ENCODE data around the gene AFF3.
"Not testable (repeated sequence)": the region's sequence is repeated elsewhere in the genome, so short reads cannot be mapped to it uniquely, and the experiment has no call there.

The AFF3 gene

DNA sequence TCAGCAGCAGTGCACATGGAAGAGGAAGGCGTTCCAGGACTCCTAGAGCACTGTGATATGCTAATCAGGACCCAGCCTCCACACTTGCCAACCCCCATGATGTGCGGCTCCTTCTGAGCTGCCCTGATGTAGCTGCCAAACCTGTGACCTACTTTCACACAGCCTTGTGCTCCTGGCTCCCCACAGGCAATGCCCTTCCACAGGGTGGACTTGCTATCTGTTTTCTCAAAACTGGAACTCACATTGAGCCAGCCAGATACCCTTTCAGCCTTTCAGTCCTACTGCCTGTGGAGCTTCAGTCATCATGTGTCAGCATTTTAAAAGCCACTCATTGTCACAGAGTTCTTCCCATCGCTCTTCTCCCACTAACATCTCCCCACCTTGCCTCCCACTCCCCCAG is 181.6 kb downstream of the AFF3 start:
- no peak overlapping the region for H3K9ac ChIP-seq
- H3K4me2 ChIP-seq: no peak overlapping the region
- no peak for TF ChIP-seq Cebpa-rat (IDR thresholded peaks at IDR 0.05)
- H4K20me1 ChIP-seq: peaks cover 28% of the 10 kb centered on the region; the same call in 1 of the 2 replicates
- no peak overlapping the region for H3K27ac ChIP-seq
- H3K4me3 ChIP-seq: no peak overlapping the region
- peaks cover 7% of the 10 kb centered on the region; the same call in 1 of the 2 replicates for H3K36me3 ChIP-seq
- no peaks in the 10 kb centered on the region for H3K4me1 ChIP-seq
- no peaks in the 10 kb centered on the region for H3K9me3 ChIP-seq
- H3K27me3 ChIP-seq: no peaks in the 10 kb centered on the region

DNA sequence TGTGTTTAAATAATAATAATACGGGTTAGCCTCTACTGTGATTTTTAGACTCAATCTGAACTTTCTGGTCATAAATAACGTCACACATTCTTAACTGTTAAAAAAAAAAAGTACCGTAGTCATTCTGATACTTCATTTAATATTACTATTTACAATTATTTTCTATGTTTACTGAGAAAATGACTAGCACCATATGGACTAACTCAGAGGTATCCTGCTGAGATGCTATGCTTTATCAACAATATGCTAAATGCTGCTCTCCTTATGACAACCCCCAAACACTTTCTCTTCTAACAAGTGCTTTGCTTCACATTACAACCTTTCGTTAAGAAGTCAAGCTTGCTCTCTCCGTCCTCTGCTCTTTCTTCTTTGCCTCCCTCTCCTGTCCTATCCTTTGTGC is 182.1 kb downstream of the AFF3 start:
- H3K27me3 ChIP-seq: no peaks in the 10 kb centered on the region
- peaks cover 7% of the 10 kb centered on the region; the same call in 1 of the 2 replicates for H3K36me3 ChIP-seq
- no peaks in the 10 kb centered on the region for H3K9me3 ChIP-seq
- H3K4me3 ChIP-seq: no peak overlapping the region
- H3K4me1 ChIP-seq: no peaks in the 10 kb centered on the region
- H4K20me1 ChIP-seq: peaks cover 28% of the 10 kb centered on the region; the same call in 1 of the 2 replicates
- H3K9ac ChIP-seq: no peak overlapping the region
- H3K4me2 ChIP-seq: no peak overlapping the region
- no peak for TF ChIP-seq Cebpa-rat (IDR thresholded peaks at IDR 0.05)
- no peak overlapping the region for H3K27ac ChIP-seq

DNA sequence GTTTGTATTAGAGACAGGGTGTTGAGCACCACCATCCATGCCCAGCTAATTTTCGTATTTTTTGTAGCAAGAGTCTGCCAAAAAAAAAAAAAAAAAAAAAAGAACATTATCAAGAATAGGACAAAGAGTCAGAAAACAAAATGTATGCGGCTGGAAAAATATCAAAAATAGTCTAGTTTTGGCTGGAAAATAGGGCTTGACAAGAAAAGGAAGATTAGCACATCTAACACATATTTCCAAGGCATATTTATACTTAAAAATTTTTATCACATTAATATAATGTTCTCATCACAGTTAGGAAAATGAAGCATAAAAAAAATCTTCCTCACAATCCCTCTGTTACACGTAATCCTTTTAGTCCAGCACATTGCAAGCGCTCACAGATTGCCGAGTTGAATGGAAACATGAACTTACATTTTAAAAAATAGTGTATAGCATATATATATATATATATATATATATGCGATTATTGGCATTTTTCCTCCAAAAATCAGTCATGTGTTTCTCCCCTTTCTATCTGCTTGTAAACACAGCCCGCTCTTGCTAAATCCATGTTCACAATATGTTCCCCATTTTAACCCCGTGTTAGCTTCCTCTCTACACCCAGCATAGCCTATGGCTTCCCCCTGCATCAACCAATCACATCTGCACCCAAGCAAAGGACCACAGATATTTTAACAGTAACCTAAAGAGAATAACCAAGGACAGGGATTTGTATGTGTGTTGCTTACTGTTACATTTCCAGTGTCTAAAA is 183.0 kb downstream of the AFF3 start:
- Histone ChIP-seq H3K4me1 (no peaks in the 10 kb centered on the region), H3K9me3 (no peaks in the 10 kb centered on the region), H3K4me2 (no peak overlapping the region), H3K9ac (no peak overlapping the region), H3K27me3 (no peaks in the 10 kb centered on the region), H3K36me3 (peaks cover 7% of the 10 kb centered on the region; the same call in 1 of the 2 replicates), H3K27ac (no peak overlapping the region), H4K20me1 (peaks cover 28% of the 10 kb centered on the region; the same call in 1 of the 2 replicates), H3K4me3 (no peak overlapping the region)
- no peak for TF ChIP-seq Cebpa-rat (IDR thresholded peaks at IDR 0.05)

- H3K4me2 ChIP-seq: no peak overlapping the region
- peaks cover 28% of the 10 kb centered on the region; the same call in 1 of the 2 replicates for H4K20me1 ChIP-seq
- no peaks in the 10 kb centered on the region for H3K4me1 ChIP-seq
- no peak for TF ChIP-seq Cebpa-rat (IDR thresholded peaks at IDR 0.05)
- H3K4me3 ChIP-seq: no peak overlapping the region
- H3K27me3 ChIP-seq: no peaks in the 10 kb centered on the region
- peaks cover 7% of the 10 kb centered on the region; the same call in 1 of the 2 replicates for H3K36me3 ChIP-seq
- no peak overlapping the region for H3K9ac ChIP-seq
- no peaks in the 10 kb centered on the region for H3K9me3 ChIP-seq
- no peak overlapping the region for H3K27ac ChIP-seq
These were observed 184.9 kb downstream of the AFF3 start for GRCh38 chr2:99957332-99958133.

DNA sequence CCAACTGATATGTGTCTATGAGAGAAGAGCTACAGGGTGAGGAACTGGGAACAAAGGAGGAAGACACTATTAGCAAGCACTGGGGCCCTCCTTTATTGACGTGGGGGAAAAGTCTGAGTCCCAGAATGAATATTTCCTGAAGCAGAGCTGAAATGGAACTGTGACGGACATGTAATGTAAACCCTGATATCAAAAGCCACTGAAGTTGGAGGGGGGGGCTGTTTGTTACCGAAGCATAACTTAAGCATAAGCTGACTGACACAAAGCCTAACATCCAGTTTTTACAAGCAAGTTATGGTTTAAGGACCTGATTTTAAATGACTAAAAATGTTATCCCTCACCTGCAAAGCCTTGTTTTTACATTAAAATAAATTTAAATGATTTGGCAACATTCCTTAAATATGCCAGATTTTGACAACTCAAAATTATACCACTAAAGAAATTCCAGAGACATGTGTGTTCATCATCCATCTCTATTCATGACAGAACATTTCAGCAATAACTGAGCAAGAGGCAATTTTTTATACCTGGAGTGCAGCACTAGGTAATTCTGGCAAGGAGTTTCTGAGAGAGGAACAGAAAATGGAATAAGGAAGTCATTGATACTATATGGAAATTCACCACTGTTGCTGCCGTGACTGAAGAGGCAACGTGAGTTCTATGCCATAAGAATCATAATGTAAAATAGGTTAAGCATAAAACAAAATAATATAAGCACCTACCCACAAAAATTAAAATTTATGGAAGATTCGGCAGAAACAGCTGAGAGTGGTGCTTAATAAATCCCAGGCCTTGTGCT is 186.0 kb downstream of the AFF3 start:
- TF ChIP-seq Cebpa-rat (IDR thresholded peaks at IDR 0.05): no peak
- H3K4me2 ChIP-seq: no peak overlapping the region
- no peaks in the 10 kb centered on the region for H3K4me1 ChIP-seq
- no peaks in the 10 kb centered on the region for H3K9me3 ChIP-seq
- no peak overlapping the region for H3K4me3 ChIP-seq
- no peaks in the 10 kb centered on the region for H3K27me3 ChIP-seq
- no peak overlapping the region for H3K9ac ChIP-seq
- H3K36me3 ChIP-seq: peaks cover 7% of the 10 kb centered on the region; the same call in 1 of the 2 replicates
- peaks cover 22% of the 10 kb centered on the region; the same call in 1 of the 2 replicates for H4K20me1 ChIP-seq
- no peak overlapping the region for H3K27ac ChIP-seq

DNA sequence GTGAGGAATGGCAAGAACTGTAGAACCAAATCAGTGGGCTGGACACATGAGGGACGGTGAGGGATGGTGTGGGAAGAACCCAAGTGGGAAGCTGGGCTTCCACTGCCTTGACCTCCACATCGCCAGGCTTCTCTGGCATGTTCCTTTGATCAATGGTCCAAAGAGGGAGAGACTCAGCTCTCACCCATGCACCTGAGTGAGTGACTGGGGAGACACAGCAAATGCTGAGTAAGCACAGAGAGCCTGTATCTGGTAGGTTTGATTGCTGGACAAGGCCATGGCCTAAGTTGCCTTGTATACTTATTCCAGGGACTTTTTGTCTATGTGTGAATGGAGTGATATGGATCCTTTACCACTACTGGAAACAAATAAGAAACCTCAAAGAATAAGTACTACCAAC is 188.6 kb downstream of the AFF3 start:
- peaks cover 7% of the 10 kb centered on the region; the same call in 1 of the 2 replicates for H3K36me3 ChIP-seq
- H3K4me3 ChIP-seq: no peak overlapping the region
- H3K27ac ChIP-seq: no peak overlapping the region
- no peaks in the 10 kb centered on the region for H3K4me1 ChIP-seq
- no peak for TF ChIP-seq Cebpa-rat (IDR thresholded peaks at IDR 0.05)
- H3K4me2 ChIP-seq: no peak overlapping the region
- no peaks in the 10 kb centered on the region for H3K9me3 ChIP-seq
- no peaks in the 10 kb centered on the region for H3K27me3 ChIP-seq
- no peak overlapping the region for H3K9ac ChIP-seq
- H4K20me1 ChIP-seq: 0 out of 2 replicates have a peak, but pooled peaks cover 10% of the 10 kb centered on the region

GRCh38 chr2:99949963-99950362 is 192.4 kb downstream of the AFF3 start:
- Histone ChIP-seq H3K9me3 (no peaks in the 10 kb centered on the region), H3K36me3 (peaks cover 7% of the 10 kb centered on the region; the same call in 1 of the 2 replicates), H3K4me2 (no peak overlapping the region), H3K9ac (no peak overlapping the region), H3K27ac (no peak overlapping the region), H3K4me3 (no peak overlapping the region), H3K27me3 (no peaks in the 10 kb centered on the region), H4K20me1 (no peaks in the 10 kb centered on the region; the same call in 1 of the 2 replicates), H3K4me1 (no peaks in the 10 kb centered on the region)
- TF ChIP-seq Cebpa-rat (IDR thresholded peaks at IDR 0.05): no peak

DNA sequence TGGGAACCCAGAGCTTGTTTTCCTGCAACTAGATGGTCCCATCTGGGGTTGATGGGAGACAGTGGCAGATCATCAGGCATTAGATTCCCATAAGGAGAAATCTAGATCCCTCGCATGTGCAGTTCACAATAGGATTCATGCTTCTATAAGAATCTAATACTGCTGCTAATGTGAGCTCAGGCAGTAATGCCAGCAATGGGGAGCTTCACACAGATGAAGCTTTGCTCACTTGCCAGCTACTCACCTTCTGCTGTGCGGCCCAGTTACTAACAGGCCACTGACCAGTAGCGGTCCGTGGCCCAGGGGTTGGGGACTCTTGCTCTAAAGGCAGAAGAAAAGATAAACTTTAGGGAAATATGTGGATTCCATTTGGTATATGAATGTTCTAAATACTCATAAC is 192.9 kb downstream of the AFF3 start:
- Histone ChIP-seq H3K27ac (no peak overlapping the region), H3K9ac (no peak overlapping the region), H4K20me1 (no peaks in the 10 kb centered on the region; the same call in 1 of the 2 replicates), H3K9me3 (no peaks in the 10 kb centered on the region), H3K4me2 (no peak overlapping the region), H3K4me1 (no peaks in the 10 kb centered on the region), H3K36me3 (peaks cover 7% of the 10 kb centered on the region; the same call in 1 of the 2 replicates), H3K4me3 (no peak overlapping the region), H3K27me3 (no peaks in the 10 kb centered on the region)
- no peak for TF ChIP-seq Cebpa-rat (IDR thresholded peaks at IDR 0.05)

GRCh38 chr2:99948010-99948409 is 194.4 kb downstream of the AFF3 start:
- no peak overlapping the region for H3K9ac ChIP-seq
- no peaks in the 10 kb centered on the region; the same call in 1 of the 2 replicates for H4K20me1 ChIP-seq
- no peak overlapping the region for H3K27ac ChIP-seq
- no peaks in the 10 kb centered on the region for H3K9me3 ChIP-seq
- H3K4me1 ChIP-seq: no peaks in the 10 kb centered on the region
- TF ChIP-seq Cebpa-rat (IDR thresholded peaks at IDR 0.05): no peak
- H3K4me3 ChIP-seq: no peak overlapping the region
- H3K36me3 ChIP-seq: peaks cover 7% of the 10 kb centered on the region; the same call in 1 of the 2 replicates
- no peaks in the 10 kb centered on the region for H3K27me3 ChIP-seq
- no peak overlapping the region for H3K4me2 ChIP-seq

DNA sequence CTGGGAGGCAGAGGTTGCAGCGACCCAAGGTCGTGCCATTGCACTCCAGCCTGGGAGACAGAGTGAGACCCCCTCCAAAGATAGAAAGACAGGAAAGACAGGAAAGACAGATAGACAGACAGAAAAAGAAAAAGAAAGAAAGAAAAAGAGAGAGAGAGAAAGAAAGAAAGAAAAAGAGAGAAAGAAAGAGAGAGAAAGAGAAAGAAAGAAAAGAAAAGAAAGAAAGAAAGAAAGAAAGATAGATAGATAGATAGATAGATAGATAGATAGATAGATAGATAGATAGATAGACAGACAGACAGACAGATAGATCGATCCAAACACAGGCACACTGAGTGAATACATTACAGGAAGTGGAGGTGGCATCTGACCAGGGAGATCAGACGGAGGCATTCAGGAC is 195.0 kb downstream of the AFF3 start:
- not testable (repeated sequence) for H3K9ac ChIP-seq, H3K27ac ChIP-seq, H3K9me3 ChIP-seq, H3K27me3 ChIP-seq, H3K4me1 ChIP-seq, H4K20me1 ChIP-seq, H3K36me3 ChIP-seq, H3K4me2 ChIP-seq, H3K4me3 ChIP-seq

All from BLaER1 (cell line).